ENCODE results near the gene MTARC2.

The MTARC2 gene

GRCh38 chr1:220815409-220815808 lies 67.3 kb downstream of the MTARC2 start:
- Histone ChIP-seq H3K27ac (ENCODE audit: low read length) (no peak overlapping the region), H3K4me1 (ENCODE audit: control insufficient read depth in 1 of 2, insufficient read depth in 2 of 2, low read length in 2 of 2) (peaks cover 2 to 47% of the 10 kb centered on the region in 2 donors), H3K27me3 (ENCODE audit: low read depth, low read length) (no peaks in the 10 kb centered on the region), H3K36me3 (ENCODE audit: control insufficient read depth in 1 of 2, insufficient read depth in 2 of 2, low read length in 2 of 2) (peaks cover 0 to 2% of the 10 kb centered on the region in 2 donors), H3K9me3 (ENCODE audit: control insufficient read depth in 1 of 2, low read length in 2 of 2) (no peaks in the 10 kb centered on the region), H3K4me3 (ENCODE audit: low read depth in 1 of 2, low read length in 2 of 2) (no peak overlapping the region)

- Histone ChIP-seq H3K27ac (ENCODE audit: low read length) (peak overlapping the region; percentile 84), H3K27me3 (ENCODE audit: low read depth, low read length) (no peaks in the 10 kb centered on the region), H3K9me3 (ENCODE audit: control insufficient read depth in 1 of 2, low read length in 2 of 2) (no peaks in the 10 kb centered on the region), H3K4me1 (ENCODE audit: control insufficient read depth in 1 of 2, insufficient read depth in 2 of 2, low read length in 2 of 2) (peaks cover 0 to 38% of the 10 kb centered on the region in 2 donors), H3K36me3 (ENCODE audit: control insufficient read depth in 1 of 2, insufficient read depth in 2 of 2, low read length in 2 of 2) (no peaks in the 10 kb centered on the region), H3K4me3 (ENCODE audit: low read depth in 1 of 2, low read length in 2 of 2) (no peak overlapping the region)
These were observed 69.8 kb downstream of the MTARC2 start for GRCh38 chr1:220817907-220818306.

GRCh38 chr1:220818421-220819173 lies 70.5 kb downstream of the MTARC2 start:
- no peaks in the 10 kb centered on the region for H3K36me3 ChIP-seq (ENCODE audit: control insufficient read depth in 1 of 2, insufficient read depth in 2 of 2, low read length in 2 of 2)
- H3K4me3 ChIP-seq (ENCODE audit: low read depth in 1 of 2, low read length in 2 of 2), result no peak overlapping the region
- H3K9me3 ChIP-seq (ENCODE audit: control insufficient read depth in 1 of 2, low read length in 2 of 2), result no peaks in the 10 kb centered on the region
- H3K4me1 ChIP-seq (ENCODE audit: control insufficient read depth in 1 of 2, insufficient read depth in 2 of 2, low read length in 2 of 2), result peaks cover 0 to 42% of the 10 kb centered on the region in 2 donors
- peak overlapping the region; percentile 84 for H3K27ac ChIP-seq (ENCODE audit: low read length)
- no peaks in the 10 kb centered on the region for H3K27me3 ChIP-seq (ENCODE audit: low read depth, low read length)

- H3K4me1 ChIP-seq (ENCODE audit: control insufficient read depth in 1 of 2, insufficient read depth in 2 of 2, low read length in 2 of 2), result peaks cover 0 to 40% of the 10 kb centered on the region in 2 donors
- H3K27me3 ChIP-seq (ENCODE audit: low read depth, low read length), result no peaks in the 10 kb centered on the region
- no peaks in the 10 kb centered on the region for H3K36me3 ChIP-seq (ENCODE audit: control insufficient read depth in 1 of 2, insufficient read depth in 2 of 2, low read length in 2 of 2)
- peak overlapping the region; percentile 84 for H3K27ac ChIP-seq (ENCODE audit: low read length)
- H3K4me3 ChIP-seq (ENCODE audit: low read depth in 1 of 2, low read length in 2 of 2), result peak overlapping the region in 1 of 2 donors; percentile 10
- H3K9me3 ChIP-seq (ENCODE audit: control insufficient read depth in 1 of 2, low read length in 2 of 2), result no peaks in the 10 kb centered on the region
These were observed 71.4 kb downstream of the MTARC2 start for GRCh38 chr1:220819467-220820026.

- Histone ChIP-seq H3K36me3 (ENCODE audit: control insufficient read depth in 1 of 2, insufficient read depth in 2 of 2, low read length in 2 of 2) (no peaks in the 10 kb centered on the region), H3K4me1 (ENCODE audit: control insufficient read depth in 1 of 2, insufficient read depth in 2 of 2, low read length in 2 of 2) (peaks cover 0 to 21% of the 10 kb centered on the region in 2 donors), H3K9me3 (ENCODE audit: control insufficient read depth in 1 of 2, low read length in 2 of 2) (no peaks in the 10 kb centered on the region), H3K27me3 (ENCODE audit: low read depth, low read length) (no peaks in the 10 kb centered on the region), H3K27ac (ENCODE audit: low read length) (no peak overlapping the region), H3K4me3 (ENCODE audit: low read depth in 1 of 2, low read length in 2 of 2) (no peak overlapping the region)
These were observed 76.2 kb downstream of the MTARC2 start for GRCh38 chr1:220824031-220824989.

- H3K27ac ChIP-seq (ENCODE audit: low read length), result no peak overlapping the region
- no peak overlapping the region for H3K4me3 ChIP-seq (ENCODE audit: low read depth in 1 of 2, low read length in 2 of 2)
- H3K4me1 ChIP-seq (ENCODE audit: control insufficient read depth in 1 of 2, insufficient read depth in 2 of 2, low read length in 2 of 2), result peaks cover 0 to 17% of the 10 kb centered on the region in 2 donors
- no peaks in the 10 kb centered on the region for H3K27me3 ChIP-seq (ENCODE audit: low read depth, low read length)
- no peaks in the 10 kb centered on the region for H3K9me3 ChIP-seq (ENCODE audit: control insufficient read depth in 1 of 2, low read length in 2 of 2)
- H3K36me3 ChIP-seq (ENCODE audit: control insufficient read depth in 1 of 2, insufficient read depth in 2 of 2, low read length in 2 of 2), result no peaks in the 10 kb centered on the region
These were observed 77.9 kb downstream of the MTARC2 start for GRCh38 chr1:220825819-220826551.

GRCh38 chr1:220826729-220827128 lies 78.6 kb downstream of the MTARC2 start:
- peaks cover 0 to 17% of the 10 kb centered on the region in 2 donors for H3K4me1 ChIP-seq (ENCODE audit: control insufficient read depth in 1 of 2, insufficient read depth in 2 of 2, low read length in 2 of 2)
- no peak overlapping the region for H3K27ac ChIP-seq (ENCODE audit: low read length)
- H3K4me3 ChIP-seq (ENCODE audit: low read depth in 1 of 2, low read length in 2 of 2), result no peak overlapping the region
- H3K9me3 ChIP-seq (ENCODE audit: control insufficient read depth in 1 of 2, low read length in 2 of 2), result no peaks in the 10 kb centered on the region
- H3K27me3 ChIP-seq (ENCODE audit: low read depth, low read length), result no peaks in the 10 kb centered on the region
- no peaks in the 10 kb centered on the region for H3K36me3 ChIP-seq (ENCODE audit: control insufficient read depth in 1 of 2, insufficient read depth in 2 of 2, low read length in 2 of 2)

GRCh38 chr1:220827445-220828178 lies 79.5 kb downstream of the MTARC2 start:
- Histone ChIP-seq H3K36me3 (ENCODE audit: control insufficient read depth in 1 of 2, insufficient read depth in 2 of 2, low read length in 2 of 2) (no peaks in the 10 kb centered on the region), H3K4me1 (ENCODE audit: control insufficient read depth in 1 of 2, insufficient read depth in 2 of 2, low read length in 2 of 2) (peaks cover 0 to 19% of the 10 kb centered on the region in 2 donors), H3K9me3 (ENCODE audit: control insufficient read depth in 1 of 2, low read length in 2 of 2) (no peaks in the 10 kb centered on the region), H3K27ac (ENCODE audit: low read length) (no peak overlapping the region), H3K27me3 (ENCODE audit: low read depth, low read length) (no peaks in the 10 kb centered on the region), H3K4me3 (ENCODE audit: low read depth in 1 of 2, low read length in 2 of 2) (no peak overlapping the region)

- Histone ChIP-seq H3K27me3 (ENCODE audit: low read depth, low read length) (no peaks in the 10 kb centered on the region), H3K4me3 (ENCODE audit: low read depth in 1 of 2, low read length in 2 of 2) (no peak overlapping the region), H3K27ac (ENCODE audit: low read length) (no peak overlapping the region), H3K9me3 (ENCODE audit: control insufficient read depth in 1 of 2, low read length in 2 of 2) (no peaks in the 10 kb centered on the region), H3K36me3 (ENCODE audit: control insufficient read depth in 1 of 2, insufficient read depth in 2 of 2, low read length in 2 of 2) (no peaks in the 10 kb centered on the region), H3K4me1 (ENCODE audit: control insufficient read depth in 1 of 2, insufficient read depth in 2 of 2, low read length in 2 of 2) (peaks cover 0 to 24% of the 10 kb centered on the region in 2 donors)
These were observed 80.0 kb downstream of the MTARC2 start for GRCh38 chr1:220828179-220828490.

GRCh38 chr1:220828950-220829586 lies 80.9 kb downstream of the MTARC2 start:
- no peaks in the 10 kb centered on the region for H3K9me3 ChIP-seq (ENCODE audit: control insufficient read depth in 1 of 2, low read length in 2 of 2)
- H3K4me3 ChIP-seq (ENCODE audit: low read depth in 1 of 2, low read length in 2 of 2), result no peak overlapping the region
- no peak overlapping the region for H3K27ac ChIP-seq (ENCODE audit: low read length)
- no peaks in the 10 kb centered on the region for H3K36me3 ChIP-seq (ENCODE audit: control insufficient read depth in 1 of 2, insufficient read depth in 2 of 2, low read length in 2 of 2)
- H3K27me3 ChIP-seq (ENCODE audit: low read depth, low read length), result no peaks in the 10 kb centered on the region
- peaks cover 0 to 26% of the 10 kb centered on the region in 2 donors for H3K4me1 ChIP-seq (ENCODE audit: control insufficient read depth in 1 of 2, insufficient read depth in 2 of 2, low read length in 2 of 2)

Measured in muscle layer of duodenum (tissue), 2 donors.